ENCODE data around the gene C14orf180.

C14orf180 gene

DNA sequence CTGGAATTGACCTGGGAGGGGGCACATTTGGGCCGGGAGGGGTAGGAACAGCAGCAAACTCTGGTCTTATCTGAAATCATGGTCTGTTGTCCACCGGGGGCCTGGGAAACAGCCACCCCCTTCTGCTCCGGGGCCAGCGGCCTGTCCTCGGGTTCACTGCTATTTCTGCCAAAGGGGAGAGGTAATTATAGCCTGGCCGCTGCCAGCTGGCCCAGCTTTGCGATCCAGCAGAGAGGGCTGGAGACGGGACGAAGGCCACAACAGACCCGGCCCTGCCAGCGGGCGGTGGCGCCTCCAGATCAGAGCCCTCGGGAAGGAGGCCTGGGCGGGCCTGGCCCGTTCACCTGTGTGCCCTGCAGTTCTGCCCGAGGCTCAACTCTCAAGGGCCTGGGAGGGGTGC is at the start of gene C14orf180:
C14orf180 (plus strand) TSS at position 258 of the 400 bp plus-strand sequence. CDS start 6,667 bp downstream, outside the sequence.
- TF ChIP-seq, protein P1, sequence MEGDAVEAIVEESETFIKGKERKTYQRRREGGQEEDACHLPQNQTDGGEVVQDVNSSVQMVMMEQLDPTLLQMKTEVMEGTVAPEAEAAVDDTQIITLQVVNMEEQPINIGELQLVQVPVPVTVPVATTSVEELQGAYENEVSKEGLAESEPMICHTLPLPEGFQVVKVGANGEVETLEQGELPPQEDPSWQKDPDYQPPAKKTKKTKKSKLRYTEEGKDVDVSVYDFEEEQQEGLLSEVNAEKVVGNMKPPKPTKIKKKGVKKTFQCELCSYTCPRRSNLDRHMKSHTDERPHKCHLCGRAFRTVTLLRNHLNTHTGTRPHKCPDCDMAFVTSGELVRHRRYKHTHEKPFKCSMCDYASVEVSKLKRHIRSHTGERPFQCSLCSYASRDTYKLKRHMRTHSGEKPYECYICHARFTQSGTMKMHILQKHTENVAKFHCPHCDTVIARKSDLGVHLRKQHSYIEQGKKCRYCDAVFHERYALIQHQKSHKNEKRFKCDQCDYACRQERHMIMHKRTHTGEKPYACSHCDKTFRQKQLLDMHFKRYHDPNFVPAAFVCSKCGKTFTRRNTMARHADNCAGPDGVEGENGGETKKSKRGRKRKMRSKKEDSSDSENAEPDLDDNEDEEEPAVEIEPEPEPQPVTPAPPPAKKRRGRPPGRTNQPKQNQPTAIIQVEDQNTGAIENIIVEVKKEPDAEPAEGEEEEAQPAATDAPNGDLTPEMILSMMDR (IDR thresholded peaks at IDR 0.05; ENCODE audit: insufficient read depth, low read length, missing control alignments) = no peak
- CTCF ChIA-PET = no interaction called here
- no peak within 1 kb of the TSS for H3K4me3 ChIP-seq (ENCODE audit: low read depth, low read length)
- POLR2A ChIA-PET = no interaction called here
- DNase-seq (ENCODE audit: low read depth, low spot score) = no peak

DNA sequence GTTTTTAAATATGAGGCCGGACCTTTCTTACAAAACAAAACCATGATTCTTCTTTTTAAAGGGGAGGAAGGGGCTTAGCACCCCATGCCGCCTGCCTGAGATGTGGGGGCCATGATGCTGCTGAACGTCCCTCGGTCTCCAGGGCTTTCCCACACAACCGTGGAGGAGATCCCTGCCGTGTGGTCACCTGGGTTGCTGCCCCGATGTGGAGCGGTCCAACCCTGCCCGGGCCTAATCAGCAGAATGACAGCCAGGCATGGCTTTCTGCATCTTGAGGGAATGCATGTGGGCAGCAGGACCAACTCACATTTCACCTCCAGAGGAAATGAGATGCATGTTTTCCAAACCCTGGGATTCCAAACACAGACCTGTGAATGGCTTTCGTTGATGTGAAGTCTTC is 48.9 kb upstream of the C14orf180 start:
- no peak overlapping the region for H3K4me3 ChIP-seq (ENCODE audit: low read depth, low read length)
- no peak for DNase-seq (ENCODE audit: low read depth, low spot score)
- TF ChIP-seq, protein P1 (IDR thresholded peaks at IDR 0.05; ENCODE audit: insufficient read depth, low read length, missing control alignments) = no peak
- CTCF ChIA-PET = no interaction called here
- POLR2A ChIA-PET = no interaction called here

DNA sequence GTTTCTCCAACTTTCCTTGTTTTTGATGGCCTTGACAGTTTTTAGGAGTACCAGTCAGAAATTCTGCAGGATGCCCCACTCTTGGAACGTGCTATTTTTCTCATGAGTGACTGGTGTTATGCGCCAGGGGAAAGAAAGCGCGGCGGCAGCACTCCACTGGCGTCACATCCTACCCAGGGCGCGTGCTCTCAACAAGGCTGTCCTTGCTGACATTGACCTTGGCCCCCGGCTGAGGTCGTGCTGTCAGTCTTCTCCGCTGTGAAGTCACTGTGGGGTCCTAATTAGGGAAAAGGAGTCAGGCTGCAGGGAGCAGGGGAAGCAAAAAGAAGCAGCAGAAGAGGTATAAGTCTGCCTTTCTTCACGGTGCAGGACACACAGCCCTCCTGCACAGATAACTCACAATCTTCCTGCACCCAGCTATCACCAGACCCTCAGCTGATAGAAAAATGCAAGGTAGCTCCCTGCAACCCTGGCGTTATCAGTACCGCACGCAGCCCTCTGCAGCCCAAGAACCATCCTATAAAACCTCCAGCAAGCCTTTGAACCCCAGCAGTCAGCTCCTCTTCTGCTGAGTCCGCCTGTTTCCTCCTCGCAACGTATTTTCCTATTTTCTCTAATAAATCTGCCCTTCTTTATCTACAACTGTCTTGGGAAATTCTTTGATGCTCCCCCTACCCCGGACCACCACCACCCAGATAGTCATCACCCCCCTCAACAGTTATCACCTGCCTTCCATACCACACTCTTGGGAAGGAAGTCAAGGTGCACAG is 48.0 kb upstream of the C14orf180 start:
- POLR2A ChIA-PET = no interaction called here
- CTCF ChIA-PET = no interaction called here
- no peak overlapping the region for H3K4me3 ChIP-seq (ENCODE audit: low read depth, low read length)
- no peak for DNase-seq (ENCODE audit: low read depth, low spot score)
- TF ChIP-seq, protein P1 (IDR thresholded peaks at IDR 0.05; ENCODE audit: insufficient read depth, low read length, missing control alignments) = no peak

DNA sequence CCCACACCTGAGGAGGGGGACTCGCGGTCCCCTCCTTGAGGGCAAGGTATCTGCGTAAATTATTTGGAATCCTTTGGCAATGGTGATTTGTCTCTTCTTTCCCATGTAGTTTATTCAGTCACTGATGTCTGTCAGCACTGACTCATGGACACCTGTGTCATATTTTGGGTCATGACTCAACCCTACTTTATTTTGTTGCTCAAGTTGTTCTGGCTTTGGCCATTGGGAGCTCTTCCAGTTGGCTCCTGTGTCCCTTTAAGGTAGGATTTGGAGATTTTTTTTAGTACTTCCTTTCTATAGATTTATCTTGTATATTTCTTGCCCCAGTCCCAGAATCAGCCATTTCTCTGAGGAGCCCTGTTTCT is 47.4 kb upstream of the C14orf180 start:
- H3K4me3 ChIP-seq (ENCODE audit: low read depth, low read length) = no peak overlapping the region
- ChIA-PET POLR2A (no interaction called here), CTCF (no interaction called here)
- TF ChIP-seq, protein P1 (IDR thresholded peaks at IDR 0.05; ENCODE audit: insufficient read depth, low read length, missing control alignments) = no peak
- DNase-seq (ENCODE audit: low read depth, low spot score) = no peak

DNA sequence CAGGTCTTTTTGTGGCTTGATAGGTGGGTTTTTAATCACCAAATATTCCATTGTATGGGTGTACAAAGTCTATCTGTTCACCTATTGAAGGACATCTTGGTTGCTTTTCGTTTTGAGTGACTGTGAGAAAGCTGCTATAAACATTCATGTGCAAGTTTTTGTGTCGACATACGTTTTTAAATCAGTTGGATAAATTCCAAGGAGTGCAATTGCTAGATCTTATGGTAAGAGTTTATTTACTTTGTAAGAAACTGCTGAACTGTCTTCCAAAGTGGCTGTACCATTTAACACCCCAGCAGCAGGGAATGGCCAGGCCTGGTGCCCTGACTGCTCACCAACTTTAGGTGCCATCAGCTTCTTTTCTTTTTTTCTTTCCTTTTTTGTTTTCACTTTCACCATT is 45.5 kb upstream of the C14orf180 start:
- TF ChIP-seq, protein P1 (IDR thresholded peaks at IDR 0.05; ENCODE audit: insufficient read depth, low read length, missing control alignments) = no peak
- ChIA-PET POLR2A (no interaction called here), CTCF (no interaction called here)
- H3K4me3 ChIP-seq (ENCODE audit: low read depth, low read length) = no peak overlapping the region
- no peak for DNase-seq (ENCODE audit: low read depth, low spot score)

DNA sequence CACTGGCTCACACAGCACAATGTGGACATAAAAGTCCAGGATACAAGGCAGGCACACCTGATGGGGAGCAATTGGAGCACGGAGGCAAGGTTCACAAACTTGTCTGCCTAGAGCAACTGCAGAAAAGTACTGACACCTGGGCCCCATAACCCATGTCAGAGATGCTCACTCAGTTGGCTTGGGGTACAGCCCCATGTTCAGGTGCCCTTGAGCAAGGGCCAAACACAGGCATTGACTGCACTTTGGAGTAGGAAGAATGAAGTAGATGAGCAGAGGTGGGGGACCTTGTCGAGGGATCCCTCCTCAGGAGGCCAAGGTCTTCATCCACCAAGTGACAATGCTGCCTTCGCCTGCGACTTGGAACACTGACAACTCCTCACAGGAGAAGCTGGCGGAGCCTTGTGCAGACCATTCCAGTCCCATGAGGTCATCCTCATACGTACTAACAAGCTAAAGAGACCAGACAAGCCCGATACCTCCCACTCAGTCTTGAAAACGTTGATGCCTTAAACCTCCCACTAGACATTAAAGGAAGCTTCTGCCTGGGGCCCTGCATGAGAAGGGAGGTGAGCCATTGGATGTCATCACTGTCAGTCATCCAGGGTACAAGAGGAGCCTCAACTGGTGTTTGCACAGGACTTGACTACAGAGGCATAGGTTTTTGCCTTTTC is 42.5 kb upstream of the C14orf180 start:
- ChIA-PET CTCF (no interaction called here), POLR2A (no interaction called here)
- H3K4me3 ChIP-seq (ENCODE audit: low read depth, low read length) = no peak overlapping the region
- TF ChIP-seq, protein P1 (IDR thresholded peaks at IDR 0.05; ENCODE audit: insufficient read depth, low read length, missing control alignments) = no peak
- no peak for DNase-seq (ENCODE audit: low read depth, low spot score)
